Measurements from ENCODE around the gene ARMC8. TPM values are rescaled to one million over a fixed set of nuclear protein-coding genes. Genes with fewer than 3 reads are reported as not detected.

ARMC8 gene
- total RNA-seq, 6 experiments from 2014 or later = 29.0 to 37.9 (median 35.0) TPM

DNA sequence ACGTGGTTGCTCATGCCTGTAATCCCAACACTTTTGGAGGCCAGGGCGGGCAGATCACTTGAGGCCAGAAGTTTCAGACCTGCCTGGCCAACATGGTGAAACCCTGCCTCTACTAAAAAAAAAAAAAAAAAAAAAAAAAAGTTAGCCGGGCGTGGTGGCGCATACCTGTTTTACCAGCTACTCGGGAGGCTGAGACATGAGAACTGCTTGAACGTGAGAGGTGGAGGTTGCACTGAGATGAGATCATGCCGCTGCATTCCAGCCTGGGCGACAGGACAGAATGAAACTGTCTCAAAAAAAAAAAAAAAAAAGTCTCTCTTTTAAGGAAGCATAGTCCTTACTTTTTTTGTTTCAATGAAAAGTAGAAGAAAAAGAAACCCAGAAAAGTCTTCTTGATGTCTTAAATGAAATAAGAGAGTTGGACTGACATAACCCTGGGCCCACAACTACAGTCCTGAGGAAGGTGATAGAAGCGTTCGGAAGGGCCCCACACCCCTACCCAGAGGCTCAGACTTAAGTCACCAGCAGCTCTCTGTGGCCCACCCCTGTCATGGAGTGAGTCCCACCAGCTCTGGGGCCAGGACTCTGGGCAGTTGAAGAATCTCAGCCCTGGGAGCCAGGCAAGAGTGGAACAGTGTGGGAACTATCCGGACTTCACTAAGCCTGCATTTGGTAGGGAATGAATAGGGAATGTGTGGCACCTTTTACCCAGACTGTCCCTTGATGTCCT is 139.9 kb downstream of the ARMC8 start:
- Mint-ChIP-seq H3K4me1 (ENCODE audit: low read depth) (peaks cover 33% of the 10 kb centered on the region), H3K36me3 (ENCODE audit: low read depth) (no peaks in the 10 kb centered on the region), H3K9me3 (no peaks in the 10 kb centered on the region), H3K27me3 (ENCODE audit: insufficient read depth) (peaks cover 12% of the 10 kb centered on the region), H3K27ac (no peak overlapping the region), H3K4me3 (no peak overlapping the region)
- DNase-seq = no peak
- TF ChIP-seq, protein P1, sequence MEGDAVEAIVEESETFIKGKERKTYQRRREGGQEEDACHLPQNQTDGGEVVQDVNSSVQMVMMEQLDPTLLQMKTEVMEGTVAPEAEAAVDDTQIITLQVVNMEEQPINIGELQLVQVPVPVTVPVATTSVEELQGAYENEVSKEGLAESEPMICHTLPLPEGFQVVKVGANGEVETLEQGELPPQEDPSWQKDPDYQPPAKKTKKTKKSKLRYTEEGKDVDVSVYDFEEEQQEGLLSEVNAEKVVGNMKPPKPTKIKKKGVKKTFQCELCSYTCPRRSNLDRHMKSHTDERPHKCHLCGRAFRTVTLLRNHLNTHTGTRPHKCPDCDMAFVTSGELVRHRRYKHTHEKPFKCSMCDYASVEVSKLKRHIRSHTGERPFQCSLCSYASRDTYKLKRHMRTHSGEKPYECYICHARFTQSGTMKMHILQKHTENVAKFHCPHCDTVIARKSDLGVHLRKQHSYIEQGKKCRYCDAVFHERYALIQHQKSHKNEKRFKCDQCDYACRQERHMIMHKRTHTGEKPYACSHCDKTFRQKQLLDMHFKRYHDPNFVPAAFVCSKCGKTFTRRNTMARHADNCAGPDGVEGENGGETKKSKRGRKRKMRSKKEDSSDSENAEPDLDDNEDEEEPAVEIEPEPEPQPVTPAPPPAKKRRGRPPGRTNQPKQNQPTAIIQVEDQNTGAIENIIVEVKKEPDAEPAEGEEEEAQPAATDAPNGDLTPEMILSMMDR (IDR thresholded peaks at IDR 0.05) = no peak

DNA sequence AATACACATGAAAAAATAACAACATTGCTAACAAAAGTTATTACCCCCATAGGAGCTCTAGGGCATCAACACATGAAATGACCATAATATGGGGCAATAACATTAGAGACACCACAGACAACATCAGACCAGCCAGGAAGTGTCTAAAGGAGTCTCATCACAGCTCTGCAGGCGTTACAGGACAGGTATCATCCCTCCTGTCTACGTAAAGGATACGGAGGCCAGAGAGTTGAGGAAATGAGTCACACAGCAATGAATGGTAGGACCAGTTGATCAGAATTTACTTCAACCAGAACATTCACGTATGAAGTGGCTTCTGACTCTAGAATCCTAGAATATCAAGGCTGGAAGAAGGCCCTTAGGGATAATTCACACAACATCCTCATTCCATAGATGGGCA is 140.7 kb downstream of the ARMC8 start:
- TF ChIP-seq, protein P1 (IDR thresholded peaks at IDR 0.05) = no peak
- H3K4me1 Mint-ChIP-seq (ENCODE audit: low read depth) = peaks cover 33% of the 10 kb centered on the region
- no peak overlapping the region for H3K27ac Mint-ChIP-seq
- H3K4me3 Mint-ChIP-seq = no peak overlapping the region
- H3K9me3 Mint-ChIP-seq = no peaks in the 10 kb centered on the region
- no peak for DNase-seq
- H3K36me3 Mint-ChIP-seq (ENCODE audit: low read depth) = no peaks in the 10 kb centered on the region
- peaks cover 8% of the 10 kb centered on the region for H3K27me3 Mint-ChIP-seq (ENCODE audit: insufficient read depth)

DNA sequence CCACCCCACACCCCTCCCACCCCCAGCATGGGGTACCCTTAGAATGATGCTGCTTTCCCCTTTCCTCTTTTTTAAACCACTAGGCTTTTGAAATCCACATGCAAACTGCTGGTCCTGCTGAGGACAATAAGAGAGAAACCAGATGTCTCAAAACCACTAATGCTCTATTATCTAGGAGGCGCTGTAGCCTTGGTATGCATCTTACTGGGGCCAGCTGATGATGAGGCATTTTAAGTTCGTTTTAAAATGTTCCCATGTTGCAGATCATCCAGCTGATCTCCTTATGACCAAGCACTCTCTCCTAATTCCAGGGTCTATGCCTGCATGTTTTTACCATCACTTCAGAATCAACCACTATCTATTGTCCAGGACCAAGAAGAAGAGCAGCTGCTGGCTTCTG is 141.2 kb downstream of the ARMC8 start:
- no peak overlapping the region for H3K27ac Mint-ChIP-seq
- peak overlapping the region; percentile 89 for H3K4me3 Mint-ChIP-seq
- H3K9me3 Mint-ChIP-seq = no peaks in the 10 kb centered on the region
- TF ChIP-seq, protein P1 (IDR thresholded peaks at IDR 0.05) = no peak; the same call in 1 of the 2 replicates
- peak; percentile 22 for DNase-seq
- peaks cover 33% of the 10 kb centered on the region for H3K4me1 Mint-ChIP-seq (ENCODE audit: low read depth)
- H3K27me3 Mint-ChIP-seq (ENCODE audit: insufficient read depth) = peaks cover 5% of the 10 kb centered on the region
- H3K36me3 Mint-ChIP-seq (ENCODE audit: low read depth) = no peaks in the 10 kb centered on the region

DNA sequence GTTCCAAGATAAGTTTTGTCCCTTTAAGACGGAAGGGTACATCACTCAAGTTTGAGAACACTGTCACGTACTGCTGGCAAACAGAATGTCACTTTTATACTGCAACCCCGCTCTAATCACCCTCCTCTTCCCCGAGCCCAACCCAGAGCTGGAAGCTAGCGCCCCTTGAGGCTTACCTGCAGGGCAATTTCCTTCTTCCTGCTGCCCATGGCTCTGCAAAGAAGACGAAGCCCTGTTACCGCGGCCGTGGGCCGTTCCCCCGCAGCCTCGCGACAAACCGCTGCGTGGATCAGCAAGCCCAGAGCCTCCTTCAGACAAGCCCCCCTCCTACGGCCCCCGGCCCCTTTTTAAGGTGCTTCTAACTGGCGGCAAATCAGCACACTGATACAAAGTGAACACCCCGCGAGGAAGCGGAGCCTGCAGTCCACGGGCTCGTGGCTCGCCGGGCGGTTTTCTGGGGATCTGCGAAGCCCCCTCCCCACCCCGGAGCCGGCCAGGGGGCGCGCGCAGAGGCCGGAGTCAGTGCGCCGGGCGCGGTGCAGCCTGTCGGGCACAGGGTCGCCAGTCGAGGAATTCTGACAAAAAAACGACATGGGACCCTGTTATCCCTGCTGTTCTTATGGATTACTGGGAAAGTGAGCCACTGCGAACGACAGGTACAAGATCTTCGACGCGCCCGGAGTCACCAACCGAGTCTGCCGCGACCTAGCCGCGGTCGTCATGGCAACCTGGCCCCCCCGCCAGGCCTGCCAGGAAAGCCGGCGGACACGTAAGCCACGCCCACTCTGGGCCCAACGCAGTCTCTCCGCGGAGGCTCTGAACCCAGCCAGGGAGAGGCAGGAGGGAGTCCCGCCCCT is 142.3 kb downstream of the ARMC8 start, which contains the start of gene NME9:
TSS of gene NME9 (minus strand) at position 725 of the 857 bp plus-strand sequence. CDS start at position 209, 516 bp downstream.
- Mint-ChIP-seq H3K4me3 (peak within 1 kb of the TSS; percentile 89), H3K4me1 (ENCODE audit: low read depth) (peaks cover 30% of the 10 kb centered on the region), H3K36me3 (ENCODE audit: low read depth) (no peaks in the 10 kb centered on the region), H3K27me3 (ENCODE audit: insufficient read depth) (peaks cover 4% of the 10 kb centered on the region), H3K9me3 (no peaks in the 10 kb centered on the region), H3K27ac (peak within 1 kb of the TSS; percentile 73)
- TF ChIP-seq, protein P1 (IDR thresholded peaks at IDR 0.05) = peak; percentile 73
- DNase-seq = peak; percentile 76

DNA sequence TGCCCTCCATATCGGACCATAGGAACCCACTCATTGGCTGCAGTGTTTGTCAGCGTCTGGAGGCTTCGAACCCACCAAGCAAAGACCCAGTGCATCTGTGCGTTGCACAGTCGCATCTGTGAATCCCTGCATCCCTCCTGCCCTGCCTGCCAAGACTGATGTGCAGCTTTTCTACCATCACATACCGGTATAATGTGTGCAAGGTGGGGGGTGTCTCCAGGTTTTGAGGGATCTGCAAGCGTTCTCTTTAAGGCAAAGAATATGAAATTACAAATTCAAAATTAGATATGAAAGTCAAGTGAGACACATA is 142.8 kb downstream of the ARMC8 start:
- peak overlapping the region; percentile 89 for H3K4me3 Mint-ChIP-seq

More for the DNA sequence above, 142.8 kb downstream of the ARMC8 start:
- Mint-ChIP-seq H3K27me3 (ENCODE audit: insufficient read depth) (peaks cover 8% of the 10 kb centered on the region), H3K27ac (no peak overlapping the region), H3K4me1 (ENCODE audit: low read depth) (peaks cover 25% of the 10 kb centered on the region), H3K9me3 (no peaks in the 10 kb centered on the region), H3K36me3 (ENCODE audit: low read depth) (no peaks in the 10 kb centered on the region)
- TF ChIP-seq, protein P1 (IDR thresholded peaks at IDR 0.05) = no peak
- DNase-seq = no peak

Data from HFFc6 (cell line).